B cell (primary cell): ENCODE data around the gene NTHL1. TPM values are rescaled to one million over a fixed set of nuclear protein-coding genes. Genes with fewer than 3 reads are reported as not detected.
A peak's percentile ranks its signal among the peaks of the same experiment; 100 is the strongest.

ENCODE experiments used
- ATAC-seq: fragments of 200-7000 bp; cut with Tn5 transposase; one replicate; pipeline ENCODE4 v1.10.0; 2021; ENCODE audit warnings: low read depth, mild to moderate bottlenecking, moderate number of reproducible peaks, moderate library complexity
- CTCF ChIA-PET: fragments of 350-600 bp; sonication (Branson Sonifier 250); formaldehyde crosslinking; loops from one replicate; lab custom pipeline; 2021; ENCODE audit warnings: antibody characterized with exemption, inconsistent platforms; lab: Charles Lee
- POLR2A ChIA-PET: fragments of 350-600 bp; sonication (Branson Sonifier 250); formaldehyde crosslinking; loops from one replicate; lab custom pipeline; 2021; ENCODE audit warnings: antibody characterized with exemption; lab: Charles Lee
- DNase-seq: peaks from one replicate; pipeline ENCODE4 v3.0.0; 2013
- H2AFZ ChIP-seq: 2 replicates; pipeline ENCODE4 v1.6.1; 2012; ENCODE audit warnings: mild to moderate bottlenecking, low read depth, low read length; ENCODE audit not compliant: insufficient read depth, poor library complexity, severe bottlenecking
- H3K27ac ChIP-seq, 2 donors: 1 replicate in 1 of 2; 2 replicates in 1 of 2; pipeline ENCODE4 v1.5.1; 2012 to 2013; ENCODE audit warnings: low read length in 2 of 2, mild to moderate bottlenecking in 2 of 2, moderate library complexity in 1 of 2
- H3K27me3 ChIP-seq, 4 experiments: fragments of 200-600 bp in 1 of 4; sonication (generic) in 1 of 4; replicated peaks in 1 of 4; 1 replicate in 2 of 4; 2 replicates in 2 of 4; pipeline versions ENCODE4 v1.6.1 to v1.7.0; 2013 to 2016; ENCODE audit warnings: low read length in 3 of 4, mild to moderate bottlenecking in 2 of 4, mixed read lengths in 1 of 4, moderate library complexity in 1 of 4; ENCODE audit not compliant: insufficient read depth in 4 of 4, control insufficient read depth in 3 of 4; ENCODE audit errors: control extremely low read depth in 1 of 4
- H3K36me3 ChIP-seq, 2 experiments: replicated peaks in 1 of 2; 1 replicate in 1 of 2; 2 replicates in 1 of 2; pipeline versions ENCODE4 v1.6.1 to v1.7.1; 2013; ENCODE audit warnings: low read length in 1 of 2; ENCODE audit not compliant: insufficient read depth in 2 of 2, control insufficient read depth in 1 of 2; ENCODE audit errors: control extremely low read depth in 1 of 2, extremely low read depth in 1 of 2
- H3K4me1 ChIP-seq, 2 donors: fragments of 200-600 bp in 1 of 2; sonication (generic) in 1 of 2; 1 replicate in 1 of 2; 2 replicates in 1 of 2; pipeline versions ENCODE4 v1.5.1 to v1.6.1; 2013 to 2017; ENCODE audit warnings: low read length in 2 of 2; ENCODE audit not compliant: control insufficient read depth in 2 of 2, insufficient read depth in 2 of 2
- H3K4me2 ChIP-seq: replicated peaks from 2 replicates; pipeline ENCODE3; 2012; ENCODE audit warnings: mild to moderate bottlenecking, low read depth, low read length; ENCODE audit not compliant: poor library complexity, severe bottlenecking
- H3K4me3 ChIP-seq, 5 experiments: fragments of 200-600 bp in 1 of 5; sonication (generic) in 1 of 5; 1 replicate in 3 of 5; 2 replicates in 2 of 5; pipeline versions ENCODE4 v1.5.1 to v1.7.0; 2011 to 2016; ENCODE audit warnings: low read length in 4 of 5, mild to moderate bottlenecking in 4 of 5, low read depth in 2 of 5, control low read depth in 1 of 5, moderate library complexity in 1 of 5; ENCODE audit not compliant: insufficient read depth in 1 of 5; ENCODE audit errors: control extremely low read depth in 1 of 5, extremely low read depth in 1 of 5
- H3K79me2 ChIP-seq: fragments of 200-600 bp; sonication (generic); one replicate; pipeline ENCODE4 v1.6.0; 2016; ENCODE audit warnings: low read length; ENCODE audit not compliant: control insufficient read depth, insufficient read depth
- H3K9ac ChIP-seq: fragments of 200-600 bp; sonication (generic); 2 replicates; pipeline ENCODE4 v1.6.1; 2017; ENCODE audit warnings: mild to moderate bottlenecking, low read length, moderate library complexity
- H3K9me3 ChIP-seq, 3 donors: one replicate each; pipeline versions ENCODE4 v1.6.1 to v1.7.1; 2013; ENCODE audit warnings: low read length in 2 of 3; ENCODE audit not compliant: control insufficient read depth in 2 of 3, insufficient read depth in 1 of 3; ENCODE audit errors: control extremely low read depth in 1 of 3
- H4K20me1 ChIP-seq: 2 replicates; pipeline ENCODE4 v1.6.0; 2012; ENCODE audit warnings: mild to moderate bottlenecking, low read length; ENCODE audit not compliant: insufficient read depth, control insufficient read depth, poor library complexity, severe bottlenecking
- H3K27ac Mint-ChIP-seq: one replicate; pipeline ENCODE4 v1.8.0; 2021; ENCODE audit warnings: mixed read lengths
- H3K27me3 Mint-ChIP-seq: one replicate; pipeline ENCODE4 v1.8.0; 2021; ENCODE audit warnings: mixed read lengths
- H3K4me1 Mint-ChIP-seq: one replicate; pipeline ENCODE4 v1.8.0; 2021; ENCODE audit warnings: mixed read lengths
- H3K4me3 Mint-ChIP-seq: one replicate; pipeline ENCODE4 v1.8.0; 2021; ENCODE audit warnings: mixed read lengths
- H3K9me3 Mint-ChIP-seq: one replicate; pipeline ENCODE4 v1.8.0; 2022; ENCODE audit warnings: mixed read lengths; ENCODE audit not compliant: insufficient read depth
- EZH2 ChIP-seq: IDR thresholded peaks from 2 replicates; pipeline ENCODE4 v1.6.1; 2012; ENCODE audit warnings: borderline replicate concordance, low read depth, mild to moderate bottlenecking, moderate library complexity, low read length; ENCODE audit not compliant: insufficient read depth, poor library complexity, severe bottlenecking
- WGBS: methylation state at CpG from one replicate; pipeline ENCODE4 v1.1.5; 2013; ENCODE audit warnings: missing lambda C conversion rate; ENCODE audit not compliant: insufficient coverage; 5-methylcytosine and 5-hydroxymethylcytosine counted together
- intact Hi-C: fragments of 100-400 bp; cut with micrococcal nuclease; formaldehyde crosslinking; loops from one replicate; pipeline ENCODE4 v1.10.0; 2022
- polyA plus RNA-seq: library from polyadenylated mRNA; depleted of rRNA; stranded (reverse); fragments of >200 nt; gene quantifications from 2 replicates; pipeline ENCODE4 v1.2.3, GENCODE V29; 2012
- total RNA-seq, 2 donors: library from RNA; stranded (reverse); fragments of 120-200 nt in 1 of 2; gene quantifications; 1 replicate in 1 of 2; 2 replicates in 1 of 2; pipeline versions ENCODE4 v1.2.3 to v1.2.4, GENCODE V29; 2013 to 2022
- TF ChIP-seq, protein P1 (sequence below): fragments of 200-600 bp; IDR thresholded peaks from one replicate; pipeline ENCODE4 v1.8.0; 2022; ENCODE audit warnings: antibody characterized with exemption, mild to moderate bottlenecking

NTHL1 gene
- total and polyA plus RNA-seq, 2 donors (not counting 1 experiment from before 2014, with no cell fraction given): 17.5 to 27.6 TPM

DNA sequence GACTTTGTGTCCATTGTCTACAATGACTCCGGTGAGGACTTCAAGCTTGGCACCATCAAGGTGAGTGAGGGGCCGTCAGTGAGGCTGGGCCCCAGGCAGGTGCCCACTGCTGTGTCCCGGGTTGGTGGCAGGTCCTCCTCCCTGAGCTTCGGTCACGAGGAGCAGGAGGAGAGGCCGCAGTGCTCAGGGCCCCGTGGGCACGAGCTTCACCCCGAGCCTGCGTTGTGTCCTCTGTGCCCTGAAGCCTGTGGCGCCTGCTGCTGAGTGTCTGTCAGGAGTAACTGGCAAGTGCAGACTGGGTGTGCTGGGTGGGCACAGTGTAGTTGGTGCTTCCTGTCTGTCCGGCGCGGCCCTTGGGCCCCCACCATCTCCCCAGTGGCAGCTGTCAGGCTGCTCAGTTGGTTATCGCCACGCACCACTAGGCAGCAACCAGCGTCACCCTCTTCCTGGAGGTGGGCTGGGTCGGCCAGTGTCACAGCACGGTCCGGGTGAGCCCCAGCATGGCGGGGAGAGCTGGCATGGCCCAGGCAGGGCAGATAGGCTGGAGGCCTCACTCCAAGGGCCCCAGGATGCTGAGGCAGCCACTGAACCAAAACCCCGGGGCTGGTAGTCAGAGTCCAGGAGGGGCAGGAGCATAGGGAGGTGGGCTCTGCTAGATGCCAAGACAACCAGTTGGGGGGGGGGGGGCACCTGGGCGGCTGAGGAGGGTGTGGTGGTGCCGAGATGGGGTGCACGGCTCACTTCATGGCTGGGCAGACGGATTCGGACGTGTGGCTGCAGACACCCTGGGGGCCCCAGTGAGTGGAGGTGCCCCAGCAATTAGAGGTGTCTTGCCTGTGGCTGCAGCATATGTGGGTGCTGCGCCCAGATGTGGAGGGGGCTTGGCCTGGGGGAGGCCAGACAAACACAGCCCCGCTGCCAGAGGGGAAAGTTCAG lies 39.4 kb upstream of the NTHL1 start:
- Mint-ChIP-seq H3K4me3 (peak overlapping the region; percentile 41), H3K4me1 (peaks cover 7% of the 10 kb centered on the region), H3K27me3 (no peaks in the 10 kb centered on the region), H3K27ac (peak overlapping the region; percentile 88), H3K9me3 (no peaks in the 10 kb centered on the region)
- Histone ChIP-seq H4K20me1 (no peaks in the 10 kb centered on the region), H3K9me3 (no peaks in the 10 kb centered on the region), H3K79me2 (no peaks in the 10 kb centered on the region), H3K4me1 (peaks cover 0 to 15% of the 10 kb centered on the region in 2 donors), H3K9ac (no peak overlapping the region), H3K4me3 (no peak overlapping the region), H3K4me2 (peak overlapping the region; percentile 14), H3K36me3 (peaks cover 0 to 42% of the 10 kb centered on the region in 2 experiments), H2AFZ (no peak overlapping the region), H3K27me3 (no peaks in the 10 kb centered on the region), H3K27ac (no peak overlapping the region)
- WGBS: 87% methylated on average over 29 of the region's 30 CpGs
- ChIA-PET CTCF (interaction anchor here (0.7 kb wide), 1 partner anchor 135 kb away, joined by 4 read pairs; no protein-coding TSS in a partner anchor), POLR2A (interaction anchor here (0.7 kb wide), 1 partner anchor 829 kb away, joined by 5 read pairs; no protein-coding TSS in a partner anchor)
- DNase-seq (peak; percentile 34), ATAC-seq (peak; percentile 66)
- intact Hi-C loops: no loop called here
- TF ChIP-seq, protein P1, sequence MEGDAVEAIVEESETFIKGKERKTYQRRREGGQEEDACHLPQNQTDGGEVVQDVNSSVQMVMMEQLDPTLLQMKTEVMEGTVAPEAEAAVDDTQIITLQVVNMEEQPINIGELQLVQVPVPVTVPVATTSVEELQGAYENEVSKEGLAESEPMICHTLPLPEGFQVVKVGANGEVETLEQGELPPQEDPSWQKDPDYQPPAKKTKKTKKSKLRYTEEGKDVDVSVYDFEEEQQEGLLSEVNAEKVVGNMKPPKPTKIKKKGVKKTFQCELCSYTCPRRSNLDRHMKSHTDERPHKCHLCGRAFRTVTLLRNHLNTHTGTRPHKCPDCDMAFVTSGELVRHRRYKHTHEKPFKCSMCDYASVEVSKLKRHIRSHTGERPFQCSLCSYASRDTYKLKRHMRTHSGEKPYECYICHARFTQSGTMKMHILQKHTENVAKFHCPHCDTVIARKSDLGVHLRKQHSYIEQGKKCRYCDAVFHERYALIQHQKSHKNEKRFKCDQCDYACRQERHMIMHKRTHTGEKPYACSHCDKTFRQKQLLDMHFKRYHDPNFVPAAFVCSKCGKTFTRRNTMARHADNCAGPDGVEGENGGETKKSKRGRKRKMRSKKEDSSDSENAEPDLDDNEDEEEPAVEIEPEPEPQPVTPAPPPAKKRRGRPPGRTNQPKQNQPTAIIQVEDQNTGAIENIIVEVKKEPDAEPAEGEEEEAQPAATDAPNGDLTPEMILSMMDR: no peak
- TF ChIP-seq EZH2: no peak
